Osteocyte (in vitro differentiated cells): ENCODE results near the gene MKKS. TPM values are rescaled to one million over a fixed set of nuclear protein-coding genes. Genes with fewer than 3 reads are reported as not detected.

ENCODE experiments used
- DNase-seq: peaks from one replicate; pipeline ENCODE4 v3.0.0; 2021; ENCODE audit warnings: mixed read lengths; ENCODE audit not compliant: unreplicated experiment; ENCODE audit errors: extremely low spot score
- H3K27ac Mint-ChIP-seq: one replicate; pipeline ENCODE4 v1.8.0; 2021; ENCODE audit warnings: mild to moderate bottlenecking, mixed read lengths; ENCODE audit not compliant: unreplicated experiment
- H3K27me3 Mint-ChIP-seq: one replicate; pipeline ENCODE4 v1.8.0; 2021; ENCODE audit warnings: mixed read lengths; ENCODE audit not compliant: unreplicated experiment
- H3K36me3 Mint-ChIP-seq: one replicate; pipeline ENCODE4 v1.8.0; 2021; ENCODE audit warnings: mixed read lengths; ENCODE audit not compliant: unreplicated experiment
- H3K4me1 Mint-ChIP-seq: one replicate; pipeline ENCODE4 v1.8.0; 2021; ENCODE audit warnings: mixed read lengths; ENCODE audit not compliant: unreplicated experiment
- H3K4me3 Mint-ChIP-seq: one replicate; pipeline ENCODE4 v1.8.0; 2021; ENCODE audit warnings: mild to moderate bottlenecking, moderate library complexity, mixed read lengths; ENCODE audit not compliant: unreplicated experiment
- H3K9me3 Mint-ChIP-seq: one replicate; pipeline ENCODE4 v1.8.0; 2021; ENCODE audit warnings: mixed read lengths; ENCODE audit not compliant: unreplicated experiment
- CTCF ChIP-seq: fragments of 200-600 bp; sonication (generic); IDR thresholded peaks from 2 replicates; pipeline ENCODE4 v1.5.0; 2021; ENCODE audit warnings: antibody characterized with exemption, mild to moderate bottlenecking, moderate library complexity
- total RNA-seq: library from RNA; stranded (reverse); gene quantifications from 2 replicates; pipeline ENCODE4 v1.2.1, GENCODE V29; 2021

MKKS gene
- total RNA-seq, 1 donor from 2014 or later: 13.0 TPM

GRCh38 chr20:10454151-10454750, 20.2 kb upstream of the MKKS start:
- no peak for DNase-seq
- peaks cover 8% of the 10 kb centered on the region for H3K9me3 Mint-ChIP-seq

GRCh38 chr20:10453241-10453640, 19.2 kb upstream of the MKKS start:
- H3K27ac Mint-ChIP-seq: no peak overlapping the region
- peaks cover 8% of the 10 kb centered on the region for H3K9me3 Mint-ChIP-seq
- H3K36me3 Mint-ChIP-seq: peaks cover 2% of the 10 kb centered on the region
- H3K27me3 Mint-ChIP-seq: no peaks in the 10 kb centered on the region
- DNase-seq: no peak
- peaks cover 1% of the 10 kb centered on the region for H3K4me1 Mint-ChIP-seq
- H3K4me3 Mint-ChIP-seq: no peak overlapping the region
- no peak for TF ChIP-seq CTCF

More at GRCh38 chr20:10454151-10454750, 20.2 kb upstream of the MKKS start:
- TF ChIP-seq CTCF: no peak
- Mint-ChIP-seq H3K36me3 (peaks cover 9% of the 10 kb centered on the region), H3K27me3 (no peaks in the 10 kb centered on the region), H3K27ac (no peak overlapping the region), H3K4me3 (no peak overlapping the region), H3K4me1 (peaks cover 1% of the 10 kb centered on the region)

GRCh38 chr20:10449270-10449669, 15.2 kb upstream of the MKKS start:
- Mint-ChIP-seq H3K9me3 (no peaks in the 10 kb centered on the region), H3K27ac (no peak overlapping the region), H3K36me3 (no peaks in the 10 kb centered on the region), H3K4me1 (peaks cover 16% of the 10 kb centered on the region), H3K4me3 (no peak overlapping the region), H3K27me3 (no peaks in the 10 kb centered on the region)
- TF ChIP-seq CTCF: no peak
- no peak for DNase-seq

- no peak for TF ChIP-seq CTCF
- Mint-ChIP-seq H3K27ac (no peak overlapping the region), H3K27me3 (no peaks in the 10 kb centered on the region), H3K4me1 (peaks cover 16% of the 10 kb centered on the region), H3K4me3 (no peak overlapping the region), H3K9me3 (no peaks in the 10 kb centered on the region), H3K36me3 (peaks cover 2% of the 10 kb centered on the region)
- DNase-seq: no peak
Measured at GRCh38 chr20:10448270-10449156, 14.5 kb upstream of the MKKS start.

DNA sequence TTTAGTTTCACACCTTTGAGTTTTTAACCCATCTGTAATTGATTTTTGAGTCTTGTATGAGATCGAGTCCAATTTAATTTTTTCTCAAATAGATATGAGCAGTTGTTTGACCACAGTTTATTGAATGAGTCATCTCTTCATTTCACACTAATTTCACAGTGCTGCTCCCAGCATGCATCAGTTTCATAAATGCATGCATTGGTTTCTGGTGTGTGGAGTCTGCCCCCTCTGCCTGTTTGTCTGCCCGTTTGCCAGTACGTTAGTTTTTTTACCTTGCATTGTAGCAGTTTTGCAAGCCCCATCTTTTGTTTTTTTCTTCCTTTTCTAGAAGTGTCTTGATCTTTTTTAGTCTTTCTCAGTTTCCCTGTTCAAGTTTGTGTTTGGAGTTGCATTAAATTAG, 13.0 kb upstream of the MKKS start:
- H3K9me3 Mint-ChIP-seq: no peaks in the 10 kb centered on the region
- no peaks in the 10 kb centered on the region for H3K27me3 Mint-ChIP-seq
- H3K36me3 Mint-ChIP-seq: peaks cover 2% of the 10 kb centered on the region
- peak overlapping the region; percentile 81 for H3K27ac Mint-ChIP-seq
- DNase-seq: no peak
- peaks cover 15% of the 10 kb centered on the region for H3K4me1 Mint-ChIP-seq
- TF ChIP-seq CTCF: peak; percentile 30
- peak overlapping the region; percentile 34 for H3K4me3 Mint-ChIP-seq
